H9 (cell line): Measurements from ENCODE around the gene PGLYRP4. TPM values are rescaled to one million over a fixed set of nuclear protein-coding genes. Genes with fewer than 3 reads are reported as not detected.

Experiments
- DNase-seq: peaks from one replicate; pipeline ENCODE4 v3.0.0-alpha.2; 2017
- H2AFZ ChIP-seq: one replicate; pipeline ENCODE4 v1.6.1; 2013; ENCODE audit warnings: mild to moderate bottlenecking, low read length, control low read depth, moderate library complexity
- H2AK5ac ChIP-seq: 2 replicates; pipeline ENCODE4 v1.6.1; 2013; ENCODE audit warnings: low read length, control low read depth, mixed read lengths; ENCODE audit not compliant: insufficient read length
- H2BK120ac ChIP-seq: one replicate; pipeline ENCODE4 v1.6.1; 2013; ENCODE audit warnings: low read depth, mild to moderate bottlenecking, low read length, control low read depth, inconsistent platforms; ENCODE audit not compliant: poor library complexity, severe bottlenecking
- H2BK12ac ChIP-seq: 2 replicates; pipeline ENCODE4 v1.6.1; 2013; ENCODE audit warnings: low read length, control low read depth, mixed read lengths, low read depth; ENCODE audit not compliant: insufficient read length
- H2BK15ac ChIP-seq: 2 replicates; pipeline ENCODE4 v1.6.1; 2013; ENCODE audit warnings: low read depth, low read length, control low read depth
- H2BK20ac ChIP-seq: one replicate; pipeline ENCODE4 v1.6.1; 2013; ENCODE audit warnings: low read depth, mild to moderate bottlenecking, low read length, control low read depth, inconsistent platforms; ENCODE audit not compliant: poor library complexity, severe bottlenecking
- H2BK5ac ChIP-seq: 2 replicates; pipeline ENCODE4 v1.6.1; 2013; ENCODE audit warnings: low read length, control low read depth, mixed read lengths; ENCODE audit not compliant: insufficient read length
- H3K14ac ChIP-seq: 2 replicates; pipeline ENCODE4 v1.6.1; 2013; ENCODE audit warnings: low read length, control low read depth; ENCODE audit not compliant: insufficient read depth
- H3K18ac ChIP-seq: 2 replicates; pipeline ENCODE4 v1.6.1; 2013; ENCODE audit warnings: low read depth, mild to moderate bottlenecking, mixed read lengths, low read length, control low read depth; ENCODE audit not compliant: insufficient read length
- H3K23ac ChIP-seq: 2 replicates; pipeline ENCODE4 v1.6.1; 2013; ENCODE audit warnings: low read length, control low read depth, mixed read lengths, low read depth; ENCODE audit not compliant: insufficient read length
- H3K23me2 ChIP-seq: 2 replicates; pipeline ENCODE4 v1.6.1; 2013; ENCODE audit warnings: low read depth, mild to moderate bottlenecking, mixed read lengths, low read length, control low read depth; ENCODE audit not compliant: insufficient read length, poor library complexity, severe bottlenecking
- H3K27ac ChIP-seq: 2 replicates; pipeline ENCODE4 v1.5.1; 2013; ENCODE audit warnings: low read length, control low read depth, mixed read lengths, low read depth; ENCODE audit not compliant: insufficient read length
- H3K27me3 ChIP-seq: 2 replicates; pipeline ENCODE4 v1.6.1; 2013; ENCODE audit warnings: low read length, control low read depth, inconsistent platforms; ENCODE audit not compliant: insufficient read depth
- H3K4ac ChIP-seq: 2 replicates; pipeline ENCODE4 v1.6.1; 2013; ENCODE audit warnings: low read depth, mild to moderate bottlenecking, control low read depth, inconsistent platforms, low read length, moderate library complexity
- H3K4me1 ChIP-seq: 2 replicates; pipeline ENCODE4 v1.6.1; 2013; ENCODE audit warnings: low read length, control low read depth, inconsistent platforms; ENCODE audit not compliant: insufficient read depth
- H3K4me2 ChIP-seq: 2 replicates; pipeline ENCODE4 v1.6.1; 2013; ENCODE audit warnings: low read length, control low read depth, mixed read lengths; ENCODE audit not compliant: insufficient read length, insufficient read depth
- H3K56ac ChIP-seq: 2 replicates; pipeline ENCODE4 v1.6.1; 2013; ENCODE audit warnings: low read depth, mild to moderate bottlenecking, mixed read lengths, low read length, control low read depth; ENCODE audit not compliant: insufficient read length
- H3K79me1 ChIP-seq: 2 replicates; pipeline ENCODE4 v1.6.1; 2013; ENCODE audit warnings: low read depth, mild to moderate bottlenecking, moderate library complexity, low read length, control low read depth, inconsistent platforms; ENCODE audit not compliant: insufficient read depth, poor library complexity, severe bottlenecking
- H3K79me2 ChIP-seq: 2 replicates; pipeline ENCODE4 v1.6.1; 2013; ENCODE audit warnings: low read length, control low read depth, inconsistent platforms; ENCODE audit not compliant: insufficient read depth
- H3K9ac ChIP-seq: 2 replicates; pipeline ENCODE4 v1.6.1; 2013; ENCODE audit warnings: low read length, control low read depth, mixed read lengths; ENCODE audit not compliant: insufficient read length; ENCODE audit errors: extremely low read depth
- H3K9me3 ChIP-seq: one replicate; pipeline ENCODE4 v1.6.1; 2013; ENCODE audit warnings: low read depth, low read length, inconsistent platforms; ENCODE audit not compliant: control insufficient read depth
- H3T11ph ChIP-seq: one replicate; pipeline ENCODE4 v1.6.1; 2013; ENCODE audit warnings: mild to moderate bottlenecking, low read length, control low read depth, inconsistent platforms
- H4K20me1 ChIP-seq: one replicate; pipeline ENCODE4 v1.6.1; 2013; ENCODE audit not compliant: control insufficient read depth, insufficient read length, insufficient read depth
- H4K5ac ChIP-seq: 2 replicates; pipeline ENCODE4 v1.6.1; 2013; ENCODE audit warnings: low read depth, mild to moderate bottlenecking, mixed read lengths, low read length, control low read depth; ENCODE audit not compliant: insufficient read length
- H4K8ac ChIP-seq: replicated peaks from 2 replicates; pipeline ENCODE4 v1.6.1; 2013; ENCODE audit warnings: low read length, control low read depth, mixed read lengths, low read depth; ENCODE audit not compliant: insufficient read length
- H4K91ac ChIP-seq: 2 replicates; pipeline ENCODE4 v1.6.1; 2013; ENCODE audit warnings: low read depth, mild to moderate bottlenecking, moderate library complexity, mixed read lengths, low read length, control low read depth; ENCODE audit not compliant: insufficient read length
- H3K27ac Mint-ChIP-seq, 3 experiments: 2 replicates in 2 of 3; 3 replicates in 1 of 3; pipeline ENCODE4 v1.8.0; 2020 to 2021; ENCODE audit warnings: mixed read lengths in 3 of 3, mild to moderate bottlenecking in 1 of 3, moderate library complexity in 1 of 3
- H3K27me3 Mint-ChIP-seq: 2 replicates; pipeline ENCODE4 v1.8.0; 2021; ENCODE audit warnings: low read depth, mild to moderate bottlenecking, moderate library complexity, mixed read lengths
- H3K36me3 Mint-ChIP-seq, 3 experiments: 2 replicates in 2 of 3; 3 replicates in 1 of 3; pipeline ENCODE4 v1.8.0; 2020 to 2021; ENCODE audit warnings: low read depth in 3 of 3, mixed read lengths in 3 of 3; ENCODE audit not compliant: insufficient read depth in 1 of 3
- H3K4me1 Mint-ChIP-seq, 2 experiments: 2 replicates each; pipeline ENCODE4 v1.8.0; 2020; ENCODE audit warnings: mixed read lengths in 2 of 2
- H3K4me3 Mint-ChIP-seq, 2 experiments: 2 replicates in 1 of 2; 3 replicates in 1 of 2; pipeline ENCODE4 v1.8.0; 2020 to 2021; ENCODE audit warnings: mild to moderate bottlenecking in 2 of 2, mixed read lengths in 2 of 2, moderate library complexity in 1 of 2
- H3K9me3 Mint-ChIP-seq, 2 experiments: 2 replicates in 1 of 2; 3 replicates in 1 of 2; pipeline ENCODE4 v1.8.0; 2020; ENCODE audit warnings: mild to moderate bottlenecking in 2 of 2, mixed read lengths in 2 of 2, moderate library complexity in 1 of 2
- CTCF ChIP-seq: fragments of 200-600 bp; sonication (generic); conservative IDR thresholded peaks from 3 replicates; pipeline ENCODE4 v1.8.0; 2021; ENCODE audit warnings: antibody characterized with exemption, mild to moderate bottlenecking
- WGBS: extraction: QIAGEN DNeasy Blood & Tissue Kit; methylation state at CpG from one replicate; pipeline ENCODE4 v1.1.7; 2013; ENCODE audit warnings: missing lambda C conversion rate, low lambda C conversion rate, mixed read lengths; ENCODE audit not compliant: insufficient read length; ENCODE audit errors: extremely low coverage; 5-methylcytosine and 5-hydroxymethylcytosine counted together
- total RNA-seq: library from RNA; stranded (reverse); gene quantifications from 2 replicates; pipeline ENCODE4 v1.2.1, GENCODE V29; 2021

Gene PGLYRP4
- total RNA-seq, 1 experiment from 2014 or later: not detected

GRCh38 chr1:153342178-153342577 is 6.5 kb downstream of the PGLYRP4 start:
- Histone ChIP-seq H3K4ac (no peak overlapping the region), H2BK20ac (no peak overlapping the region), H3K18ac (no peak overlapping the region), H3T11ph (no peak overlapping the region), H4K8ac (no peak overlapping the region), H3K79me1 (no peaks in the 10 kb centered on the region), H4K20me1 (no peaks in the 10 kb centered on the region), H2BK12ac (no peak overlapping the region), H3K4me1 (no peaks in the 10 kb centered on the region), H3K23me2 (no peaks in the 10 kb centered on the region), H3K79me2 (no peaks in the 10 kb centered on the region), H3K56ac (no peak overlapping the region), H3K27ac (no peak overlapping the region), H2BK15ac (no peak overlapping the region), H3K23ac (no peak overlapping the region), H2AK5ac (no peak overlapping the region), H4K91ac (no peak overlapping the region), H3K9ac (no peak overlapping the region), H2BK5ac (no peak overlapping the region), H4K5ac (no peak overlapping the region), H3K14ac (no peak overlapping the region), H2AFZ (no peak overlapping the region), H2BK120ac (no peak overlapping the region), H3K27me3 (no peaks in the 10 kb centered on the region), H3K9me3 (no peaks in the 10 kb centered on the region), H3K4me2 (no peak overlapping the region)
- Mint-ChIP-seq H3K4me3 (no peak overlapping the region), H3K9me3 (no peaks in the 10 kb centered on the region), H3K27ac (no peak overlapping the region), H3K27me3 (peaks cover 21% of the 10 kb centered on the region), H3K36me3 (no peaks in the 10 kb centered on the region), H3K4me1 (peaks cover 0 to 5% of the 10 kb centered on the region in 2 experiments; a peak in 2 of 4 replicates)
- no peak for TF ChIP-seq CTCF
- DNase-seq: no peak
- WGBS: no CpG with 5 or more reads among the region's 3 CpGs
